ENCODE results near the gene GSG1. TPM values are rescaled to one million over a fixed set of nuclear protein-coding genes. Genes with fewer than 3 reads are reported as not detected.

Gene GSG1
- total RNA-seq, 1 experiment from 2014 or later = 0.28 TPM

GRCh38 chr12:13100882-13101769 lies 2.3 kb downstream of the GSG1 start:
- TF ChIP-seq FOXK1 (CRISPR knock-in tag; IDR thresholded peaks at IDR 0.05) (peak; percentile 79), E2F5 (CRISPR knock-in tag; IDR thresholded peaks at IDR 0.05) (0 out of 2 replicates have a peak, but pooled peaks have one; percentile 43), ZNF423 (CRISPR knock-in tag; IDR thresholded peaks at IDR 0.05) (peak; percentile 96), USF1 (CRISPR knock-in tag; IDR thresholded peaks at IDR 0.05) (peak; percentile 11; the same call in 1 of the 2 replicates), HMGXB4 (CRISPR knock-in tag; IDR thresholded peaks at IDR 0.05) (peak; percentile 66; the same call in 1 of the 2 replicates), AFF4 (CRISPR knock-in tag; IDR thresholded peaks at IDR 0.05; ENCODE audit: borderline replicate concordance) (no peak), MAX (CRISPR knock-in tag; IDR thresholded peaks at IDR 0.05) (0 out of 2 replicates have a peak, but pooled peaks have one; percentile 52), AR (CRISPR knock-in tag; IDR thresholded peaks at IDR 0.05) (no peak), CREM (CRISPR knock-in tag; IDR thresholded peaks at IDR 0.05) (0 out of 2 replicates have a peak, but pooled peaks have one; percentile 31), PRRX2 (CRISPR knock-in tag; IDR thresholded peaks at IDR 0.05) (0 out of 2 replicates have a peak, but pooled peaks have one; percentile 37), FOXP1 (CRISPR knock-in tag; IDR thresholded peaks at IDR 0.05; ENCODE audit: borderline replicate concordance) (peak; percentile 57; the same call in 1 of the 2 replicates), SP1 (CRISPR knock-in tag; conservative IDR thresholded peaks at IDR 0.05) (peak; percentile 71), JUN (CRISPR knock-in tag; IDR thresholded peaks at IDR 0.05) (no peak), MYBL2 (CRISPR knock-in tag; IDR thresholded peaks at IDR 0.05) (0 out of 2 replicates have a peak, but pooled peaks have one; percentile 13), ZNF121 (CRISPR knock-in tag; IDR thresholded peaks at IDR 0.05) (no peak), TP53 (CRISPR knock-in tag; IDR thresholded peaks at IDR 0.05) (0 out of 2 replicates have a peak, but pooled peaks have one; percentile 36)
- Mint-ChIP-seq H3K27ac (peak overlapping the region; percentile 36), H3K36me3 (no peaks in the 10 kb centered on the region), H3K4me3 (peak overlapping the region; percentile 74), H3K27me3 (ENCODE audit: low read depth) (peaks cover 3% of the 10 kb centered on the region), H3K9me3 (no peaks in the 10 kb centered on the region), H3K4me1 (peaks cover 46% of the 10 kb centered on the region)
- ATAC-seq (peak; percentile 83), DNase-seq (ENCODE audit: low spot score) (peak; percentile 87)
- POLR2A ChIA-PET = interaction anchor here (1.5 to 1.8 kb wide), 2 partner anchors 13 to 14 kb away, joined by 3 to 6 read pairs; no protein-coding TSS in a partner anchor
- CTCF ChIA-PET = interaction anchor here (0.7 to 5.8 kb wide), 11 partner anchors 12 to 185 kb away, joined by 3 to 47 read pairs (median 8); no protein-coding TSS in a partner anchor

Data from WTC11 (cell line).